Measurements from ENCODE around the gene C4orf54. TPM values are rescaled to one million over a fixed set of nuclear protein-coding genes. Genes with fewer than 3 reads are reported as not detected.

The C4orf54 gene
- total RNA-seq: not detected

DNA sequence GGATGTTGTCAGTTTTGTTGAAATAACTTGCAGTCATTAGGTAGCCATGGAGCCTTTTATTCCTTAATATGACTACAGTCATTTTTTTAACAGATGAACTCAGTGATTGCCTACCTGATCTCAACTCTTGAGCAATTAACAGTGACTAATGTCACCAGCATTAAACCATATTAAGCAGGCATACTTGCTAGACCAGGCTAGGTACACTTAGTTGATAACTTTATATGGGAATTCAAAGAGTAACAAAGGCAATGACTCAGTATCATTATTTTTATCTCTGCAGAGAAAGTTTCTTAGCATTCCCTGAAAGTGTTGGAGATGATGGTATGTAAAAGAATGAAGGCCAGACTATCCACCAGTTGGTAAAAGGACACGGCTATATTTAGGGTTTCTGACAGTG is at the start of gene C4orf54:
C4orf54 (minus strand) TSS at position 31 of the 400 bp plus-strand sequence. CDS start 3,180 bp downstream, outside the sequence.
- Histone ChIP-seq H3K4me3 (ENCODE audit: low read length) (no peak within 1 kb of the TSS), H3K9me3 (ENCODE audit: low read depth, low read length) (no peaks in the 10 kb centered on the region), H3K27me3 (ENCODE audit: insufficient read depth, low read length) (no peaks in the 10 kb centered on the region), H3K4me1 (ENCODE audit: insufficient read depth, low read length) (no peaks in the 10 kb centered on the region)

DNA sequence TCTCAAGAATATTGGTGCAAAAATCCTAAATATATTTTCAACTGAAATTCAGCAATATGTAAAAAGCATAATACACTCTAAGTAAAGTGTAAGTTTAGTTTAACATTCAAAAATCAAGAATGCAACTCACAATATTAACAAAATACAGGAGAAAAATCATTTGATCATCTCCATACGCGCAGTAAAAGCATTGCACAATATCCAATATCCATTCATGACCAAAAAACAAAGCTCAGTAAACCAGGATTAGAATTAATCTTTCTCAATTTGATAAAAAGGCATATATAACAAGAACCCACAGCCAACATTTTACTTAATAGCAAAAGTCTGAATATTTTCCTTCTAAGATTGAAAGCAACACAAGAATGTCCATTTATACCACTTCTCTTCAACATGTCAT is 48.3 kb upstream of the C4orf54 start:
- H3K27me3 ChIP-seq (ENCODE audit: insufficient read depth, low read length): no peaks in the 10 kb centered on the region
- H3K4me1 ChIP-seq (ENCODE audit: insufficient read depth, low read length): no peaks in the 10 kb centered on the region
- H3K9me3 ChIP-seq (ENCODE audit: low read depth, low read length): no peaks in the 10 kb centered on the region
- H3K4me3 ChIP-seq (ENCODE audit: low read length): no peak overlapping the region

DNA sequence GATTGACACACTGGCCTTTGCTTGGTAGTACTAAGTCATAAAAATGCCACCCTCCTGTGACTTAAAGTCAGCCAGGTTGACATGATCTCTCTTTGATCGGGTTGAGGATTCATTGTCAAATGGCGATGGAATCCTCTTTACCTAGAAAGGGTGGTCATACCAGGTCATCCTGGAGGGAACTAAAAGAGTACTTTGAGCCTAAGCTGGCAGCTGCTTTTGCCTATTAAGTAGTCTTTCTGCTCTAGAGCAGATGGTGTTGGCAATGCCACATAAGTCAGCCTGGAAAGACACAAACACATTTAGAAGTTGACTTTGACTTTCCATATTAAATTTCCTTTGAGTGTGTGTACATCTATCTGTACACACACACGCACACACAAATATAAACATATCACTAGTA is 39.2 kb upstream of the C4orf54 start:
- H3K27me3 ChIP-seq (ENCODE audit: insufficient read depth, low read length): no peaks in the 10 kb centered on the region
- H3K4me3 ChIP-seq (ENCODE audit: low read length): no peak overlapping the region
- no peaks in the 10 kb centered on the region for H3K9me3 ChIP-seq (ENCODE audit: low read depth, low read length)
- no peaks in the 10 kb centered on the region for H3K4me1 ChIP-seq (ENCODE audit: insufficient read depth, low read length)

DNA sequence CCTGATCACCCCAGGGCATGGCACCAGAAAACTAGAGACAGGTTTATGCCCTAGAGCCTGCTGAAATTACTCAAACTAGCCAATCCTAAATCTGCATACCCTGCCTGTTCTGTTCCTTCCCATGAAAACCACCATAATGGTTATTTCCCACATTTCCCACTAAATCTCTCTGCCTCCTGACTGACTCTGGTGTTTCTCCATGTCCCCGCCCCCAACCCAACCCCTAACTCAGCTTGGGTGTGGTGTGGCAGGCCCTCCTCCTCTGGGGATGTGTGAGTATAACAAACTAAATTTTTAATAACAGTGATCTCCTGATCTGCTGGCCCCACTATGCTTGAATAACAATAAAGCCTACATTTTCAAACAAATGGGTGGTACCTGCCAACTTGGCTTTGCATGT is 35.5 kb upstream of the C4orf54 start:
- Histone ChIP-seq H3K4me1 (ENCODE audit: insufficient read depth, low read length) (no peaks in the 10 kb centered on the region), H3K4me3 (ENCODE audit: low read length) (no peak overlapping the region), H3K9me3 (ENCODE audit: low read depth, low read length) (peaks cover 8% of the 10 kb centered on the region), H3K27me3 (ENCODE audit: insufficient read depth, low read length) (no peaks in the 10 kb centered on the region)

DNA sequence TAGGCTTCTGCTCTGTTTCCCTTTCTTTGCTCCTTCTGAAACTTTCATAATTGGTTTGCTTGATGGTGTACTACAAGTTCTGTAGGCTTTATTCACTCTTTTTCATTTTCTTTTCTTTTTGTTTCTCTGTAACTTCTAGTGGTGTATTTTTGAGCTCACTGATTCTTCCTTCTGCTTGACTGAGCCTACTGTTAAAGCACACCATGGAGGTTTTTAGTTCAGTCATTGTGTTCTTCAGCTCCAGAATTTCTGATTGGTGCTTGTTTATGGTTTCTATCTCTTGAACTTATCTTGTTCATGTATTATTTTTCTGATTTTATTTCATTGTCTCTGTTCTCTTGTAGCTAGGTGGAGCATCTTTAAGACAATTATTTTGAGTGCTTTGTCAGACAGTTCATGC is 33.4 kb upstream of the C4orf54 start:
- Histone ChIP-seq H3K4me3 (ENCODE audit: low read length) (no peak overlapping the region), H3K9me3 (ENCODE audit: low read depth, low read length) (peaks cover 8% of the 10 kb centered on the region), H3K4me1 (ENCODE audit: insufficient read depth, low read length) (no peaks in the 10 kb centered on the region), H3K27me3 (ENCODE audit: insufficient read depth, low read length) (no peaks in the 10 kb centered on the region)

DNA sequence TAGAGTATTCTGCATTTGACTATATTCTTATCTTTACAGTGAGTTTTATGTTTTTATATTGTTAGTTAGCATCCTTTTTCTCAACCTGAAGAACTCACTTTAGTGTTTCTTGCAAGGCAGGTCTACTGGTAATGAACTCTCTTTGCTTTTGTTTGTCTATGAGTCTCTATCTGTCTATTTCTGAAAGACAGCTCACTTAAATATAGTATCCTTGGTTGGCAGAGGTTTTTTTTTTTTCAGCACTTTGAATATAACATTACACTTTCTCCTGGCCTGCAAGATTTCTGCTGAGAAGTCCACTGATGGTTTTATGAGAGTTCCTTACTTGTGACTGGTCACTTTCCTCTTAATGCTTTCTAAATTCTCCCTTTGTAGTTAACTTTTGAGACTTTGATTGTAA is 32.8 kb upstream of the C4orf54 start:
- no peaks in the 10 kb centered on the region for H3K4me1 ChIP-seq (ENCODE audit: insufficient read depth, low read length)
- H3K4me3 ChIP-seq (ENCODE audit: low read length): no peak overlapping the region
- H3K27me3 ChIP-seq (ENCODE audit: insufficient read depth, low read length): no peaks in the 10 kb centered on the region
- H3K9me3 ChIP-seq (ENCODE audit: low read depth, low read length): peaks cover 8% of the 10 kb centered on the region

DNA sequence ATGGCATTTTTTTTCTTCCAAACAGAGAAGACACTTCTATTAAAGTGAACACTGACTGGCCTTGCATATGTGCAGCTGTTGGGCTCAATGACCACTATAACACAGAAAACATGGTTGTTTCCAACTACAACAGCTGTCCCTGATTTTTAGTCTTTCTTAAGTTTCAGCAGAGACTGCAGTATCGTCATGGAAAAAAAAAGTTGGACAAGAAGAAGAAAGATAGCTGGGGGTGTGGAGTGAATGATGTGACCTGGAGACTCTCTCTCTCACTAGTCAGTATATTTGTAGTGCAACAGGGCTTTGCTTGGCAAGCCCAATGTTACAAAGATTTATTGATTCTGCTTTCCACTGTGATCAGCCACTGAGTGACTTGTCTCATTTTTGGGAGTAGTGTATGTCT is 29.5 kb upstream of the C4orf54 start:
- peaks cover 8% of the 10 kb centered on the region for H3K9me3 ChIP-seq (ENCODE audit: low read depth, low read length)
- no peak overlapping the region for H3K4me3 ChIP-seq (ENCODE audit: low read length)

DNA sequence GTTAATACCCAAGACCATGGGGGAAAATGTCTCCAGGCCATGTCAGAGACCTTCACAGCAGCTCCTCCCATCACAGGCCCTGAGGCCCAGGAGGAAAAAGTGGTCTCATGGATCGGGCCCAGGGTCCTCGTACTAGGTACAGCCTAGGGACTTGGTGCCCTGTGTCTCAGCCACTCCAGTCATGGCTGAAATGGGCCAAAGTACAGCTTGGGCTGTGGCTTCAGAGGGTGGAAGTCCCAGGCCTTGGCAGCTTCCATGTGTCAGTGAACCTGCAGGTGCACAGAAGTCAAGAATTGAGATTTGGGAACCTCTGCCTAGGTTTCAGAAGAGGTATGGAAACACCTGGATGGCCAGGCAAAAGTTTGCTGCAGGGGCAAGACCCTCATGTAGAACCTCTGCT is 27.6 kb upstream of the C4orf54 start:
- Histone ChIP-seq H3K9me3 (ENCODE audit: low read depth, low read length) (no peaks in the 10 kb centered on the region), H3K4me3 (ENCODE audit: low read length) (no peak overlapping the region), H3K4me1 (ENCODE audit: insufficient read depth, low read length) (no peaks in the 10 kb centered on the region), H3K27me3 (ENCODE audit: insufficient read depth, low read length) (no peaks in the 10 kb centered on the region)

More for the DNA sequence above, 29.5 kb upstream of the C4orf54 start:
- Histone ChIP-seq H3K4me1 (ENCODE audit: insufficient read depth, low read length) (no peaks in the 10 kb centered on the region), H3K27me3 (ENCODE audit: insufficient read depth, low read length) (no peaks in the 10 kb centered on the region)

DNA sequence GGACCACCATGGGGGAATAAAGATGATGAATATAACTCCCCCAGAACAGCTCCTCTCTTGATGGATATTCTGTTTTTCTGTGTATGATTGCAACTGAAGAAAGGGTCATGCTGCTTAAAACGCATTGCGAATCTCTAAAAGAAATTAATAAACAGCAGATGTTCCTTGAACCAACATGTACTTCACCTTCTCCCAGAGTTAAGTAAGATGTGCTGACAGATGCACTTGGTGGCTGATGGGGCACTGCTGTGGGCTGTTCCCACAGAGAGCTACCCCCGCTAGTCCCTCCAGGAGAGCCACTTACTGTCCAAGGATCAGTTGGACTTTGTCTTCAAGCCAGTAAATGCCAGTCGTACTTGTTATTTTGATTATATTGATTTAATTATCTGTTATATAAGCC is 26.3 kb upstream of the C4orf54 start:
- no peaks in the 10 kb centered on the region for H3K4me1 ChIP-seq (ENCODE audit: insufficient read depth, low read length)
- H3K27me3 ChIP-seq (ENCODE audit: insufficient read depth, low read length): peaks cover 3% of the 10 kb centered on the region
- H3K4me3 ChIP-seq (ENCODE audit: low read length): no peak overlapping the region
- no peaks in the 10 kb centered on the region for H3K9me3 ChIP-seq (ENCODE audit: low read depth, low read length)

DNA sequence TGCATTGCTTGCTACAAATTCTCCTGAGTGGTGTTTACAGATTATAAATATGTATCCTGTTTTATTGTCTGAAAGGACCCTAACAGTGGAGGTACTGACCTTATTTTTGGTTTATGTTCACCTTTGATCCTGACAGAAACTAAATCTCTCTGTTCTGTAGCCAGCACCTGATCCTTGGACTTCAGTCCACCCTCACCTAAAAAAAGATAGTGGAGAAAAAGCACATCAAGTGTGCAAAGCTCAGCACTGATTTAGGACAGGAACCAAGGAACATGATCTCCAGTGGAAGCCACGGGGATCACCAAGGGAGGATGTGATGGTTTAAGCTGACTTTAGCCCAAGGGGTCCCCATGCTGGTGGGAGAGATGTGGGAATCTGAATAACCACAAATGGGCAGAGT is 22.3 kb upstream of the C4orf54 start:
- no peaks in the 10 kb centered on the region for H3K4me1 ChIP-seq (ENCODE audit: insufficient read depth, low read length)
- H3K4me3 ChIP-seq (ENCODE audit: low read length): no peak overlapping the region
- H3K27me3 ChIP-seq (ENCODE audit: insufficient read depth, low read length): peaks cover 3% of the 10 kb centered on the region
- no peaks in the 10 kb centered on the region for H3K9me3 ChIP-seq (ENCODE audit: low read depth, low read length)

DNA sequence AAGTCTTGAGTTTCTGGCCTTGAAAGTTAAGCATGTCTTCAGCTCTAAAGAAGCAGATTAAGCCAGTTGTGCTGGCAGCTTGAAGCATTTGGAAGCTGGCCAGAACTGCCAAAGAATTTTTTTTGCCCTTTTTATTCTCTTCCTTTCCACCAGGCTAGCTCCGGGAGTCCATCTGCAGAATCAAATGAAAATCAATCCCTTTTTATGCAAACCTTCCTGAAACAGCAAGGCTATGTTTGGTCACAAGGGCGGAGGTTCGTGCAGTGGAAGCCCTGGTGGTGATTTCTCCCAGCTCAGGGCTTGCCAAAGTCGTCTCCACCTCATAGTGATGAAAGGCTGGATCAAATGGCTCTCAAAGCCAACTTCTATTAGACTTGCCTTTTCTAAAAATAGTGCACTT is 21.6 kb upstream of the C4orf54 start:
- Histone ChIP-seq H3K4me1 (ENCODE audit: insufficient read depth, low read length) (no peaks in the 10 kb centered on the region), H3K4me3 (ENCODE audit: low read length) (no peak overlapping the region), H3K9me3 (ENCODE audit: low read depth, low read length) (no peaks in the 10 kb centered on the region), H3K27me3 (ENCODE audit: insufficient read depth, low read length) (peaks cover 3% of the 10 kb centered on the region)

DNA sequence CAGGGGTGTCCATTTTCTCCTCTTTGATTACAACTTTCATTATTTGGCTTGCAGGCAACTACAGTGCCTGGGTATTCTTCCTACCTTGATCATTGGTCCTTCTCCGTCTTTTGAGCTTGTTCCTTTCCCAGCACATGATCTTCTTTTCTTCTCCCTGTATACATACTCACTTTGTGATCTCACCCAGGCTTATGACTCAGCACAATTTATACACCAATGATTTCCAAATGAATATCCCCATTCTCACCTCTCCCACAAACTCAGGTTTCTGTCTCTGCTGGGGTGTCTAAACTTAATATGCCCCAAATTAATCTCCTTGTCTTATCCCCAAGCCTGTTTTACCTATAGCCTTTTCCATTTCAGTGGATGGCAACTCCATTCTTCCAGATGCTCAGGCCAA is 19.5 kb upstream of the C4orf54 start:
- H3K4me1 ChIP-seq (ENCODE audit: insufficient read depth, low read length): no peaks in the 10 kb centered on the region
- H3K4me3 ChIP-seq (ENCODE audit: low read length): no peak overlapping the region
- peaks cover 3% of the 10 kb centered on the region for H3K27me3 ChIP-seq (ENCODE audit: insufficient read depth, low read length)
- H3K9me3 ChIP-seq (ENCODE audit: low read depth, low read length): peaks cover 12% of the 10 kb centered on the region

DNA sequence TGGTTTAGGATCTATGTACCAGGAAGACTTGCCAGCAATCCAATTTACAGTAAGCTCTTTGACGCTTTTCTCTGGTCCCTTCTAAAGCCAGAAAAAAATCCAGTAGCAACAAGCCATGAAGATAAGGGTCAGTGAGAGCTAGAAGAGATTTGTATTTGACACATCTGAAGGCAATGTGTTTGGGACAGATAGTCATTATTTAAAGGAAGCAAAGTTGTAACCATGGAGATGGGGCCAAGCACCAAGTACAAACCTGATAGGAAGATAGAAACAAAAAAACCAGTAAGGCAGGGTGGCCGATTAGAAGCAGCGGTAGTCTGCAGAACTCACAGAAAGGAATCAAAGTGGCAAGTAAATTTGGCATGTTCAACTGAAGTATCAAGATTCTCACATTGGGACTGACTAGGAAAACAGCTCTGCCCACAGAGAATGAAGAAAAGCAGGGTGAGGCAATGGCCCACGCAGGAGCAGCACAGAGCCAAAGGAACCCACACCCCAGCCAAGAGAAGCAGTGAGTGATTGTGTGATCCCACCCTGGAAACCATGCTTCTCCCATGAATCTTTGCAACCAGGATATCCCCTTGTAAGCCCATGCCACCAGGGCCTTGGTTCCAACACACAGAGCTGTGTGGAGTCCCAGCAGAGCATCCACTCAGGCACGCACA is 12.9 kb upstream of the C4orf54 start:
- Histone ChIP-seq H3K4me1 (ENCODE audit: insufficient read depth, low read length) (no peaks in the 10 kb centered on the region), H3K27me3 (ENCODE audit: insufficient read depth, low read length) (peaks cover 3% of the 10 kb centered on the region), H3K9me3 (ENCODE audit: low read depth, low read length) (peaks cover 12% of the 10 kb centered on the region), H3K4me3 (ENCODE audit: low read length) (no peak overlapping the region)

DNA sequence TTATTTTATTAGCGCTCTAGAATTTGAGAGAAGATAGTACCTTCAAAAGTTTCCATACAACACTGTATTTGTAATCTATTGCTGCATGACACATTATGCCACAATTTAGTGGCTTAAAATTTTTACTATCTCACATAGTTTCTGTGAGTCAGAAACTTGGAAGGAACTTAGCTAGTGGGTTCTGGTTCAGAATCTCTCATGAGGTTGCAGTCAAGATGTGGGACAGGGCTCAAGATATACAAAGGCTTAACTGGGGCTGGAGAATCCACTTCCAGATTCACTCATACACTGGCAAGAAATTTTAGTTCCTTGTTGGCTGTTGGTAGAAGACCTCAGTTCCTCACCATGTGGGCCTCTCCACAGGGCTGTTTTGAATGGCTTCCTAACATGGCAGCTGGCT is 11.5 kb upstream of the C4orf54 start:
- H3K27me3 ChIP-seq (ENCODE audit: insufficient read depth, low read length): peaks cover 3% of the 10 kb centered on the region

DNA sequence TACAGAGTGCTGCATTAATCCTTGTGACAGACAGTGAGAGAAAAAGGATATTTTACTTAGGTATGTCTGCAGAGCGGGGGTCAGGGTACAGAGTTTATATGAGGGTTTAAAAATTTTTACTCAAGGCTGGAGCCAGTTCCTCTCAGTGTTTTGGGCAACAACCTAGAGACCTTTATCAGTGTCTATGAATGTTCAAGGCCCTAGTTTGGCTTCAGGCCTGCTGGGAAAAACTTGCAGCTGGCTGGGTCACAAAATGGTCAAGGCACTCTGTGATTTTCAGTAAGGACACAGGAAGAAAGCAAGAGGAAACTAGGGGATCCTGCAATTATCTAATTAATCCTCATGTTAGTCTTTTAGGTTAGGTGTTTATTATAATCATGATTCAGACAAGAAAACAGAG is 10.8 kb upstream of the C4orf54 start:
- Histone ChIP-seq H3K27me3 (ENCODE audit: insufficient read depth, low read length) (peaks cover 3% of the 10 kb centered on the region), H3K9me3 (ENCODE audit: low read depth, low read length) (peaks cover 11% of the 10 kb centered on the region), H3K4me3 (ENCODE audit: low read length) (no peak overlapping the region), H3K4me1 (ENCODE audit: insufficient read depth, low read length) (no peaks in the 10 kb centered on the region)

More for the DNA sequence above, 11.5 kb upstream of the C4orf54 start:
- Histone ChIP-seq H3K9me3 (ENCODE audit: low read depth, low read length) (peaks cover 12% of the 10 kb centered on the region), H3K4me3 (ENCODE audit: low read length) (no peak overlapping the region), H3K4me1 (ENCODE audit: insufficient read depth, low read length) (no peaks in the 10 kb centered on the region)

DNA sequence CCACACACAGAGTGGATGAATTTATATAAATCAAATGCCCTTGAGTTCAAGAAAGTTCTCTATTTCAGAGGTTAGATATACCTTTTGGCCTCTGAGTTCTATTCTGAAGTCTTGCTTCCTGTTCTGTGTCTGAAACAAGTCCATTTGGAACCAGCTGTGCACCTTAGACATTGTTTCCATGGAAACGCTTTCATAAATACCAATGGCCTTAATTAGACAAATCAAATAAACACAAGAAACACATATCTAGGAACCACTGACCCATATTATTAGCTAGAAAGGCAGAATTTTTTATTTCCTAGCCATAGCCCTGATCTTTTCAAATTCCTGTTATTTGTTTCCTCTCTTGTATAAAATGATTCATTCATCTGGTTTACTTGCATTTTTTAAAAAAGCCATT is 8.4 kb upstream of the C4orf54 start:
- H3K4me3 ChIP-seq (ENCODE audit: low read length): no peak overlapping the region
- no peaks in the 10 kb centered on the region for H3K9me3 ChIP-seq (ENCODE audit: low read depth, low read length)
- H3K4me1 ChIP-seq (ENCODE audit: insufficient read depth, low read length): no peaks in the 10 kb centered on the region
- H3K27me3 ChIP-seq (ENCODE audit: insufficient read depth, low read length): no peaks in the 10 kb centered on the region

Measured in mononuclear cell (primary cell).